ENCODE measurements around the gene C11orf58. TPM values are rescaled to one million over a fixed set of nuclear protein-coding genes. Genes with fewer than 3 reads are reported as not detected.

The C11orf58 gene
- polyA plus RNA-seq, 6 donors from 2014 or later: 174 to 230 (median 196) TPM

DNA sequence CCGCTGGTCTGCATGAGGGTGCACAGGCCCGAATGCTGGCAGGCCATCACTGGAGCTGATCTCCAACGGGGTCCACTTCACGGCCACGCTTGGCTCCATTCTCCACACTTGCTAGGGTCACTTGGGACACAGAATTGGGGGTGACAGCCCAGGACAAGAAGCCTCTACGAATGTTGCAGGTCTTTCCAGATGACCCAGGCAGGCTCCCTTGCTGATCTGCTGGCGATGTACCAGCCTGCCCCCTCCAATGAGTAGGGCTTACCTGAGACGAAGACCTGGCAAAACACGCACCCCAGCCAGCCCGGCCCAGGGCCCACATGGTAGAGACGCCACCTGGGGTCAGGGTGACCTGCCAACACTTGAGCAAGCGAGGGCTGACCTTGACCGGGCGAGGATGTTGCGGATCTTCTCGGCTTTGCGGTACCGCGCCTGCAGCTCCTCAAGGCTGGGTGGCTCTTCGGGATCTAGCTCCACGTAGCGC is 44.9 kb downstream of the C11orf58 start:
- H3K4me1 Mint-ChIP-seq: no peaks in the 10 kb centered on the region
- no peak overlapping the region for H3K27ac Mint-ChIP-seq

DNA sequence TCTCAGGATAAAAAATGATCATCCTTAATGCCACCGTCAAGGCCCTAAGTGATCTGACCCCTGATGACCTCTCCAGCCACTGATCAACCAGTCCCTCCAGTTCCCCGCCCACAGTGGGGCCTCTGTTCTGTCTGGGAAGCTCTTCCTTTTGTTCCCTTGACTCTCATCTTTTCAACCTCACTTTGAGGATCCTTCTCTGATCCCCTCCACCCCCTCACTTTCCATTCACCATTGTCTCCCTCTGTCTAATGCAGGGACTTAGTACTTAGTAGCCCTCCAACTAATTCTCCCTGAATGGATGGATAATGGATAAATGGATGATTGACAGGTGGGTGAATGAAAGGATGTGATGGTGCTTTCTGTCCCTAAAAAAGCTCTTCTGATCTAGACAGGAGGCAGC is 45.6 kb downstream of the C11orf58 start:
- Mint-ChIP-seq H3K36me3 (no peaks in the 10 kb centered on the region), H3K4me1 (no peaks in the 10 kb centered on the region), H3K27me3 (no peaks in the 10 kb centered on the region), H3K9me3 (no peaks in the 10 kb centered on the region), H3K4me3 (no peak overlapping the region), H3K27ac (no peak overlapping the region)
- ATAC-seq (ENCODE audit: low read depth in 2 of 2) (no peak), DNase-seq (no peak)

More for the DNA sequence above, 44.9 kb downstream of the C11orf58 start:
- no peaks in the 10 kb centered on the region for H3K9me3 Mint-ChIP-seq
- H3K4me3 Mint-ChIP-seq: no peak overlapping the region
- no peak for DNase-seq
- H3K27me3 Mint-ChIP-seq: no peaks in the 10 kb centered on the region
- ATAC-seq (ENCODE audit: low read depth in 2 of 2): no peak
- no peaks in the 10 kb centered on the region for H3K36me3 Mint-ChIP-seq

DNA sequence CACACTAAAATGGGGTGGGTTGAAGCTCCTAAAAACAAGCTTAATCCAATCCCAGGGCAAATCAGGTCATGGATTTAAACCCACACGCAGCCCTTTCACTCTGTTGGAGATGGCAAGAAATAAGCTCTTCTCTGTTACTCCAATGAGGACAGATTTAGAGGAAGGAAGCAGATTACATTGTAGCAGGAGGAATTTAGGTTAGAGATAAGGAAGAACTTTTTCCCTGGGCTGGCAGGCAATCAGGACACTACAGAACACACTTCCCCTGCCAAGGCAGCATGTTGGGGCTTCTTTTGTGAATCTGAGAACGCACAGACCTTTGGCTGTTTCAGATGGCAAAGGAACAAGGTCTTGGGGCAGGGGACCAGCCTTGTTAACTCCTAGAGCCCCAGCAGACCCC is 46.2 kb downstream of the C11orf58 start:
- Mint-ChIP-seq H3K36me3 (no peaks in the 10 kb centered on the region), H3K4me3 (no peak overlapping the region), H3K27me3 (no peaks in the 10 kb centered on the region), H3K27ac (no peak overlapping the region), H3K9me3 (no peaks in the 10 kb centered on the region), H3K4me1 (no peaks in the 10 kb centered on the region)
- no peak for DNase-seq
- ATAC-seq (ENCODE audit: low read depth in 2 of 2): no peak

DNA sequence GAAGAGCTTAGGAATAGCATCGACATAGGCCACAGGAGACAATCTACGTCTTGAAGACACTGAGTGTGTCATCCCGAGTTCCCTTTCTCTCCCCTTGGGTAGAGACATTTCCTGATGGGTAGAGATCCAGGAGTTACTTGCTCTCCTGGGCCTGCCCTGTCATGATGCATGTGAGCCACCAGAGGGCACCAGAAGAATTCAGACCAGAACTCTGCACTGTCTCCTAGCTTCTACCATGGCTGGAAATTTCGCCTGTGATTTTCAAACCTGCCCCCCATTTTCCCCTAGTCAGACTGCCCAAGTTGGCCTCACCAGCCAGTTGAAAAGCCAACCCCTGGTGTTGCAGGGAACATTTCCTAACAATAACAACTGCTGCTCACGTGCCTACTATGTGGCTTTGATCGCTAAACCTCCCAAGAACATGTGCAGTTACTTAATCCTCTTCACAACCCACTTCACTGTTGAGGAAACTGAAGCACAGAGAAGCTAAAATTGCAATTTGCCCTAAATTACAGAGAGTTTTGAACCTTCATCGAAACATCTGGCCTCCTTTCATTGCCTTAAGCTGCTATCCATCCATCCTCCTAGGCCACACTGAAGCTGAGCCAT is 47.2 kb downstream of the C11orf58 start:
- H3K36me3 Mint-ChIP-seq: no peaks in the 10 kb centered on the region

DNA sequence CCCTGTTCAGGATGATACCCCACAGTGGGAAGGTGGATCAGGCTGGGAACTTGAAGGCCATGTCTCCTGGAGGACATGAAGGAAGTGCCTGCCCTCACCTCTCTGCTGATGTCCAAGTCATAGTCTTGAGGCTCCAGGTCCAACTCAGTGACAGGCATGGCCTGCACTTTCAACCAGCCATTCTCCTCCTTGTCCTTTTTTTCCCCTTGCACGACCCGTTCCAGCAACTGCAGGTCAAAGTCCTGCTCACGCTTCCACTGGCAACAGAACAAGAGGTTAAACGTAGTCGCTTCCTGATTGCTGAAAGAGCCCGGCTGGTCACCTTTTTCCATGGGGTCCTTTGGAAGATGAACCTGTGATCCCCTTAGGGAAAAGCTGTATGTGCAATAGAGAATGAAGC is 47.7 kb downstream of the C11orf58 start:
- ATAC-seq (ENCODE audit: low read depth in 2 of 2): no peak
- Mint-ChIP-seq H3K36me3 (no peaks in the 10 kb centered on the region), H3K4me3 (no peak overlapping the region), H3K27ac (no peak overlapping the region), H3K4me1 (no peaks in the 10 kb centered on the region), H3K9me3 (no peaks in the 10 kb centered on the region), H3K27me3 (no peaks in the 10 kb centered on the region)
- DNase-seq: no peak

More for the DNA sequence above, 47.2 kb downstream of the C11orf58 start:
- no peak overlapping the region for H3K4me3 Mint-ChIP-seq
- ATAC-seq (ENCODE audit: low read depth in 2 of 2) (peak; percentile 61 to 69), DNase-seq (peak; percentile 10)
- H3K27ac Mint-ChIP-seq: no peak overlapping the region
- no peaks in the 10 kb centered on the region for H3K4me1 Mint-ChIP-seq
- H3K9me3 Mint-ChIP-seq: no peaks in the 10 kb centered on the region
- H3K27me3 Mint-ChIP-seq: no peaks in the 10 kb centered on the region

DNA sequence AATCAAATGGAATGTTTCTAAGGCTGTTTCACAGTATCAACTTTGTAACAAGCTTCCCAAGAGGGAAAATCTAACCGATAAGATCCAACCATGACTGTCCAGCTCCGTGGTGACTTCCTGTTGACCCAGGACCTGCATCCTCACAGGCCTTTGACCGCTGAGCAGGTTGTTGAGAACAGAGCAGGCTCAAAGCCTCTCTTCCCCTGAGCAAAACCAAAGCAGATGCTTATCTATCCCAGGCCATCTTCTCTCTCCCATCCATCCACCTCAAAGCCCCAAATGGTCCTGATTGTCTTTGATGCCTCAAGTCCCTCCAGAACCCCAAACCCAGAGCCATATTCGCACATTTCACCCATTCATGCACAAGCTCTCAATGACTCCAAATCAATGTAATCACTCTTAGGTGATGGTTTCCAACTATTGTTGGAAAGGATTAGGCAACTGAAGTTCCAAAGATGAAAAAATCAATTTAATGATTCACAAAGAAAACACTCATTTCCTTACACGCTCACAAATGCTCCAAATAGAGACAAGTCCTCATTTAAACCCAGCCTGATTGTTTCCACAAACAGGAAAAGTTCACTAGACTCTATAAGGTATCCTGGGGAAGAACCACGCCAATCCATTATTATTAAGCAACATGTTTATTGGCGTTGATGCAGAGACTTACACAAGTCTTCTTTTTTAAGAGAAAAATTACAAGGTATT is 48.7 kb downstream of the C11orf58 start:
- ATAC-seq (ENCODE audit: low read depth in 2 of 2) (no peak), DNase-seq (no peak)
- H3K27ac Mint-ChIP-seq: no peak overlapping the region
- no peaks in the 10 kb centered on the region for H3K9me3 Mint-ChIP-seq
- H3K27me3 Mint-ChIP-seq: no peaks in the 10 kb centered on the region
- no peaks in the 10 kb centered on the region for H3K4me1 Mint-ChIP-seq
- no peaks in the 10 kb centered on the region for H3K36me3 Mint-ChIP-seq
- no peak overlapping the region for H3K4me3 Mint-ChIP-seq

DNA sequence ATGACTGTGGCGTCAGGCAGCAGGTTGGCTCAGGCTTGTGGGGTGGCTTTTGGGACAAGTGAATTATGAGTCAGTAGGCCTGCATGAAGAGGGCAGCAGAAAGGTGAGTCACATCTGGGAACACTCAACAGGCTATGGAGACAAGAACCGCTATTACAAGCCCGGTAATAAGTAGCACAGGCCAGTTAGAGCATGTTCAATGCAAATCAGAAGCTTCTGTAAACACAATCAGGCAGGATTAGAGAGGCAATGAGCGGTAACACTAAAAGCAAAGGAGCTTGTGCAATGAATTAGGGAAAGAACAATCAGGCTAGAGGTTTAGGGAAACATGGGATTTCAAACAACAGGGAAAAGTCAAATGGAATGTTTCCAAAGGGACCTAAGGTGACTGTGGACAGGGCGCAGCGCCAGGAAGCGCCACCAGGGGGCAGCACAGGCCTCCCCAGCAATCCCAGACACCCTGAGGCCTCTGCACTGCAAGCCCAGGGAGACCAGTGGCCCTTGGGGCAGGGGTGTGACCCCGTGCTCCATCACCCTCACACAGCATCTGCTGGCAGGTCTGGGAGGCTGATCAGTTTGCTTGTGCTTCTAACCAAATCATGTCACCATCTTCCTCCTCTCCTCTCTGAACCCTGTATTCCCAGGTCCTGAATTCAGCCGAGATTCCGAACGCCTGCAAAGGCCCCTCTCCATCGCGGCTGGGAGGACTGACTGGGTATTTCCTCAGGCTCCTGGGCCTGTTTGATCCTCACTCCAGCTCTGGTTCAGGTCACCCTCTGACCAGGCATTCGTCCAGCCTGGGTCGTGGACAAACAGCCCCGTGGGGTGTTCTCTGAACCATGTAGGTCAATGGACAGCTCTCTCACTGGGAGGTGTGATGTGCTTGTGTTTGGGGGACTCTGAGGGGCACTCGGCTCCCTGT is 50.0 kb downstream of the C11orf58 start:
- Mint-ChIP-seq H3K4me3 (no peak overlapping the region), H3K27me3 (no peaks in the 10 kb centered on the region), H3K27ac (peak overlapping the region in 1 of 6 donors; percentile 9), H3K9me3 (no peaks in the 10 kb centered on the region), H3K36me3 (no peaks in the 10 kb centered on the region), H3K4me1 (no peaks in the 10 kb centered on the region)
- ATAC-seq (ENCODE audit: low read depth in 2 of 2): peak; percentile 34 to 57
- peak; percentile 25 for DNase-seq

DNA sequence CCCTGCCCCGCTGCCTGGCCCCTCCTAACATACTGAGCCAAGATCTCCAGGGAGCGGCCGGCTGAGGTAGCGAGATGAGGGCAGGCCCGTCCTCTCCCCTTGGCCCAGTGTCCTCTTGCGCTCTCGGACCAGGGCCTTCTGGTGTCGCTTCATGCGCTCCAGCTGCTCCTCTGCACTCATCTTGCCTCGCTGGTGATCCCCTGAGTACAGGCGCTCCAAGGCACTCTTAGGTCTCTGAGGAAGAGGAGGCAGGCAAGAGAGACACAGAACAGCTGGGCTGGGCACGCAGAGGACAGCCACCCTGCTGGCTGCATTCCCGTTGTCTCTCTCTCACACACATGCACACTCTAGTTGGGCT is 50.6 kb downstream of the C11orf58 start:
- no peaks in the 10 kb centered on the region for H3K9me3 Mint-ChIP-seq
- H3K27ac Mint-ChIP-seq: peak overlapping the region in 1 of 6 donors; percentile 9
- H3K36me3 Mint-ChIP-seq: no peaks in the 10 kb centered on the region
- H3K4me1 Mint-ChIP-seq: no peaks in the 10 kb centered on the region
- no peak overlapping the region for H3K4me3 Mint-ChIP-seq
- ATAC-seq (ENCODE audit: low read depth in 2 of 2) (no peak), DNase-seq (no peak)
- no peaks in the 10 kb centered on the region for H3K27me3 Mint-ChIP-seq

DNA sequence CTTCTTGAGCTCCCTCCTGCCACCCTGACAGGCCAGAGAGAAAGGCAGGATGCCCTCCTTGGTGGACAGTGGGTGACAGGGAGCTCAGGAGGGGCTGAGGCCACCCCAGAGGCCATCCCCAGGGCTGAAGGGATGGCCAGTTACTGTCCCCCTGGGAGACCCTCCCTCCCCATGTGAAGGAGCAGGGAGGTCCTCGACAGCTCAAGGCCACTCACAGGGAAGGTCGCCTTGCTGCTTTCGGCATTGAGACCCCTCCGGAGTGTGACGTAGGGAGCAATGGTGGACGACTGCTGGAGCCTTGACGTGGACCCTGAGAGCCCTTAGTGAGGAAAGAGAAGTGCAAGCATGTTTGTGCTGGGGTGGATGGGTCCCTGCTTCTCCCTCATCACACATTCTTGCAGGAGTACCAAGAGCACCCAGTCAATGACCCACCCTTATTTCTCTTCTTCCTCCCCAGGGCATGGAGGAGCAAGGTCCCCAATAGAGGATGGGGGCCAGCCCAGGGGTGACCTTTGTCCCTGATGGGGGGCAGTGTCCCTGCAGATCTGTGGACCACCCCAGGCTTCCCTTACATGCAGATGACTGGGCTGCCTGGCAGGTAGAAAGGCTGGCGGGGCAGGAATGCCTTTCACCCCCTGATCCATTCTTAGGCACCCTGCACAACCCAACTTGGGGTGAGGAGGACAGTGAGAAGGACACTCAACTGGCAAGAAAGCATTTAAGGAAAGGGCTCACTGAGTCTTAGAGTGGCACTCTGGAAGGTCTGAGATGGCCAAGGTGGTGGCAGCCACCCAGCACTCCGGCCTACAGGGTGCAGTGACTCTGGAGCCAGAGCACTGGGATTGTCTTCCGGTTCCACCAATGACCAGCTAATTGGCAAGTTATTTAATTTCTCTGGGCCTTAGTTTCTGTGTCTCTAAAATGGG is 51.4 kb downstream of the C11orf58 start:
- H3K9me3 Mint-ChIP-seq: no peaks in the 10 kb centered on the region
- peak overlapping the region in 1 of 6 donors; percentile 40 for H3K27ac Mint-ChIP-seq
- no peak for ATAC-seq (ENCODE audit: low read depth in 2 of 2)

DNA sequence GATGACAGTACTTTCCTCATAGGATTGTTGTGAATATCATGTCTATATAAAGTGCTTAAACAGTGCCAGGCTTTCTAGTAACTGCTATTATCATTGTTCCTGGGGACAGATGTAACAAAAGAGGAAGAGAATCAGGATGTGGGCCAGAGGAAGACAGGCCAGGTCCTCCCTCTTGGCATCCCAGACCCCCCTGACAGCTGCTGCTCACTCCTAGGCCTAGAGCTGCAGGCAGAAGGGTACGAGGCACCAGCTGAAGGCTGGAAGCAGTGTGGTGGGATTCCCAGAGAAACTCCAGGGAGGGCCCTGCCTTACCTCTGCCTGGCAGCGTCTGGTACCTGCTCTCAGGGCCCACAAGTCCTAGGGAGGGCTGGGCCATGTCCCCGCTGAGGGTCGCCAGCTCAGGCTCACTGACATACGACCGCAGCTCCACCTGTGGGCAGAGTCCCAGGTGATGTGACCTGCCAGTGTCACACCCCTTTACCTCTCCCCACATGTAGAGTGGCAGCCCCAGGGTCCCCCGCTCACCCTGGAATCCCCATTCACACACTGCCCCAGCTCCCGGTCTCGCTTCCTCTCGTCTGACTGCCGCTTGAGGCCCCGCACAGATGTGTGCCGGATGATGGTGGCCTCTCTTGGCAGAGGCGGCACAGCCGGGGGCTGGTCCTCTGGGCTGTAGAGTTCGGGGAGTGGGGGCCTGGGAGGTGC is 52.2 kb downstream of the C11orf58 start:
- Mint-ChIP-seq H3K4me3 (no peak overlapping the region), H3K36me3 (no peaks in the 10 kb centered on the region), H3K27ac (peak overlapping the region in 1 of 6 donors; percentile 14), H3K27me3 (no peaks in the 10 kb centered on the region), H3K4me1 (peaks cover 0 to 7% (median 7%) of the 10 kb centered on the region in 3 donors), H3K9me3 (no peaks in the 10 kb centered on the region)
- DNase-seq: no peak
- no peak for ATAC-seq (ENCODE audit: low read depth in 2 of 2)

More for the DNA sequence above, 51.4 kb downstream of the C11orf58 start:
- Mint-ChIP-seq H3K27me3 (no peaks in the 10 kb centered on the region), H3K36me3 (no peaks in the 10 kb centered on the region), H3K4me3 (no peak overlapping the region), H3K4me1 (peaks cover 0 to 2% (median under 1%) of the 10 kb centered on the region in 3 donors)
- DNase-seq: no peak

DNA sequence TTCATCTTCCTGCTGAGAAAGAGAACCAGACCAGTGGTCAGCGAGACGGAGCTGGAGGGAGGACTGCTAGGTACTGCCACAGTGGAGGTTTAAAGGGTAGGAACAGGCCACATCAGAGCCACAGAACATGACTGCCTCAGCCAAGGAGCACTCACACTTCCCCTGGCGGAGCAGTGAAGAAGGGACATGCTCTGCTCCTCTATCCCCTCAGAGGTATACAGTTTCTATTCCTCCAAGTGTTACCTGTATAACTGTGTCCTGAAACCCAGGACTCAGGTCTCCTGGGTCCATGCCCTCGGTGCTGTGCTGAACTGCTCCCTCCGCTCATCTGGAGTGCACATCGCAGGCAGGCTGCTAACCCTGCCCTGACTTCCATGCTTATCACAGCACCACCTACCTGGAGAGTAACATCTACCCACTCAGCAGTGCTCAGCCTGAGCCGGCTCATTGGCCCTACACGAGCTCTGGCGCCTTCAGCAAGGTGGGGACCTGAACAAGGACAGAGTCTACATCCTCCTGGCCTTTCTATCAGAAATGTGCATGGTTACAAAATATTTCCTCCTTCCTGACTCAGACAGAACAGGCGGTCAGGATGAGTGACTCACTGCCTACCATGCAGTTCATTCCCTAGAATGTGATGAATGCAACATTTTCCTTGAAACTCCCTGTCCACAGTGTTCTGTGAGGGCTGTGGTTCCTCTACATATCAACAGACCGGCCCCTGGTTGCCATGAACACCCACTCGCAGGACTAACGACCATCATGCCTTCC is 52.9 kb downstream of the C11orf58 start:
- no peak for ATAC-seq (ENCODE audit: low read depth in 2 of 2)
- no peak overlapping the region for H3K27ac Mint-ChIP-seq

DNA sequence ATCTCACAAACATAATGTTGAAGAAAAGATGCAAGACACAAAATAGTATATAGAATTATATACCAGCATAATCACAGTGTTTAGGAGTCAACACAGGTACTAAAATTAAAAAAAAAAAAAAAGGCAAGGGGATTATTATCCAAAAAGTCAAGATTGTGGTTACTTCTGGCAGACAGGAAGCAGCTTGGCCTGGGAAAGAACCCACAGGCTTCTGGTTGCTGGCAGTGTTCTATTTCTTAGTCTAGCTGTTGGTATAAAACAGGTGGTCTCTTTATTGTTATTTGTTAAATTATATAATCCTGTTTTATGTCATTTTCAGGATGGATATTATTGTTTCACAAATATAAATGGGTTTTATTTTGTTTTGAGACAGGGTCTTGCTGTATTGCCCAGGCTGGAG is 54.0 kb downstream of the C11orf58 start:
- H3K27me3 Mint-ChIP-seq: no peaks in the 10 kb centered on the region
- no peak overlapping the region for H3K4me3 Mint-ChIP-seq
- no peaks in the 10 kb centered on the region for H3K36me3 Mint-ChIP-seq
- no peak overlapping the region for H3K27ac Mint-ChIP-seq
- H3K4me1 Mint-ChIP-seq: peaks cover 0 to 7% (median 7%) of the 10 kb centered on the region in 3 donors
- no peaks in the 10 kb centered on the region for H3K9me3 Mint-ChIP-seq
- ATAC-seq (ENCODE audit: low read depth in 2 of 2) (no peak), DNase-seq (no peak)

More for the DNA sequence above, 52.9 kb downstream of the C11orf58 start:
- Mint-ChIP-seq H3K27me3 (no peaks in the 10 kb centered on the region), H3K4me1 (peaks cover 0 to 7% (median 7%) of the 10 kb centered on the region in 3 donors), H3K36me3 (no peaks in the 10 kb centered on the region), H3K4me3 (no peak overlapping the region), H3K9me3 (no peaks in the 10 kb centered on the region)
- DNase-seq: no peak
